HG03135 (cell line): ENCODE data around the gene NHERF2.

Experiments
- ATAC-seq: cut with Tn5 transposase; IDR thresholded peaks from one replicate; pipeline ENCODE4 v1.9.1; 2021; ENCODE audit warnings: mild to moderate bottlenecking, moderate library complexity; ENCODE audit not compliant: unreplicated experiment

NHERF2 gene

GRCh38 chr16:2079311-2079800 is 52.7 kb downstream of the NHERF2 start:
- no peak for ATAC-seq

GRCh38 chr16:2079991-2080390 is 53.3 kb downstream of the NHERF2 start:
- no peak for ATAC-seq

DNA sequence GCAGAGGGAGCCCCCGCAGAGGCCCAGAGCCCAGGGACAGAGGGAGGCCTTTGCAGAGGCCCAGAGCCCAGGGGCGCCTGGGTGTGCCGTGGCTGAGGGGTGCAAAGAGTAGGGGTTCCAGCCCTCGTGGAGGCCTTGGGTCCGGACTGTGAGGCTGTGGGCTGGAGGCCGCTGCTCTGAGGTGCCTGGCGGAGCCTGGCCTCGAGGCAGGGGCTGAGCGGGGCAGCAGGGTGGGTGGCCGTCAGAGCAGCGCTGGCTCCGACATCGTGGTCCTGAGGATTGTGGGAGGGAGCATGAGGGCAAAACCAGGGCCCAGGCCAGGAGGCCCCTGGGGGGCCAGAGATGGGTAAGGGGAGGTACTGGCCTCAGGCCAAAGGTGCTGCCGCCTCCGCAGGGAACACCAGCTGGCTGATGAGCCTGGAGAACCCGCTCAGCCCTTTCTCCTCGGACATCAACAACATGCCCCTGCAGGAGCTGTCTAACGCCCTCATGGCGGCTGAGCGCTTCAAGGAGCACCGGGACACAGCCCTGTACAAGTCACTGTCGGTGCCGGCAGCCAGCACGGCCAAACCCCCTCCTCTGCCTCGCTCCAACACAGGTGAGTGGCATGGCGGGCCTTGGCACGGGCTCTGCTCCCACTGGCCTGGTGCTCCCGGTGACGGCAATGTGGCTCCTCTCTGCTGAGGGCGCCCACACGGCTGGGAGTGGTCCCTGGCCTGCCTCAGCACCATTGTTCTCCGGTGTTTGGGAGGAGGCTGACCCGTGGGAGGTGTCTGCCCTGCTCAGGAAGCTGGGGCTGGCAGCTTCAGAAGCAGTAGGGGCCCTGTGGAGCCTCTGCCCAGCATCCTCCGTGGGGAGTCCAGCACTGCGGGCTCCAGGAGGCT is 54.7 kb downstream of the NHERF2 start:
- no peak for ATAC-seq

DNA sequence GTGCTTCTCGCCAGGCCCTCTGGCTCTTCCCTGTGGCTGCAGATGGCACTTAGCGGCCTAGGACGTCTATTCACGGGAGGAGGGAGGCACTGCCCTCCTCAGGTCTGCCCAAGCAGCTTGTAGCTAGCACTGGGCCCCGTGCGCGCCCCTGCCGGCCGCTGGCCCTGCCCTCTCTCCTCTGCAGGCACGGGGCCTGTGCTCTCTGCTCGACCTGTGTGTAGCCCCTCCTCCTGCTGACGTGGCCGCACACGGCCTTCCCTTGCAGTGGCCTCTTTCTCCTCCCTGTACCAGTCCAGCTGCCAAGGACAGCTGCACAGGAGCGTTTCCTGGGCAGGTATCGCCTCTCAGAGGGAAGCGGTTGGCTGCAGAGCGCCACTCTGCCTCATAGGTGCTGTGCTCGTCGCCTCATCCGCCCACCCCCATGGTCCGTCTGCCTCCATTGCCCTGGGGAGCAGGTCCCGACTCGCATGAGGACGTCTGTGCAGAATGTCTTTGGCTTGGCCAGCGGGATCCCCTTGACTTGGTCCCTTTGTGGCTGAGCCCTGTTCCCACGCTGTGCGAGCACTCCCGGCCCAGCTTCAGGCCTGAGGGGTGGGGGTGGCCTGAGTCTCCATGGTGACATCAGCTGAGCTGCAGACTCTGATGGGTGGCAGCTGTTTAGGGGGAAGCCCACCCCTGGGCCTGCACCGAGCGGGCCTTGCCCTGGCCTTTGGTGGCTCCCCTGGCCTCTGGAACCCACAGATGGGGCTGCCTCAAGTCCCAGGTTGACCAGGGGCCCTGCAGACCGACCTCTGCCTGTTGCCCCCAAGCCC is 55.7 kb downstream of the NHERF2 start:
- ATAC-seq, result no peak

GRCh38 chr16:2082983-2083364 is 56.3 kb downstream of the NHERF2 start:
- ATAC-seq, result no peak

DNA sequence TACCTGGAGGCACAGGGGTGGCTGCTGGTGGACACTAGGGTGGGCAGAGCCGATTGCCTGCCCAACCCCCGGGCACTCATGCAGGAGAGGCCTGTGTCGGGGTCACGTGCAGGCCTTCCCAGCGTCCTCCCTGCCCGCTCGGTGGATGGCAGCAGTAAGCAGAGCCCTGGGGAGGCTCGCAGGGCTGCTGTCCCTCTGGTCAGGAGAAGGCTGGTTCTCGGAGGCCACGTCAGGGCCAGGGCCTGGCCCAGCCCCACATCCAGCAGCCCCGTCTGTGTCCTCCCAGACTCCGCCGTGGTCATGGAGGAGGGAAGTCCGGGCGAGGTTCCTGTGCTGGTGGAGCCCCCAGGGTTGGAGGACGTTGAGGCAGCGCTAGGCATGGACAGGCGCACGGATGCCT is 56.7 kb downstream of the NHERF2 start:
- ATAC-seq, result no peak

DNA sequence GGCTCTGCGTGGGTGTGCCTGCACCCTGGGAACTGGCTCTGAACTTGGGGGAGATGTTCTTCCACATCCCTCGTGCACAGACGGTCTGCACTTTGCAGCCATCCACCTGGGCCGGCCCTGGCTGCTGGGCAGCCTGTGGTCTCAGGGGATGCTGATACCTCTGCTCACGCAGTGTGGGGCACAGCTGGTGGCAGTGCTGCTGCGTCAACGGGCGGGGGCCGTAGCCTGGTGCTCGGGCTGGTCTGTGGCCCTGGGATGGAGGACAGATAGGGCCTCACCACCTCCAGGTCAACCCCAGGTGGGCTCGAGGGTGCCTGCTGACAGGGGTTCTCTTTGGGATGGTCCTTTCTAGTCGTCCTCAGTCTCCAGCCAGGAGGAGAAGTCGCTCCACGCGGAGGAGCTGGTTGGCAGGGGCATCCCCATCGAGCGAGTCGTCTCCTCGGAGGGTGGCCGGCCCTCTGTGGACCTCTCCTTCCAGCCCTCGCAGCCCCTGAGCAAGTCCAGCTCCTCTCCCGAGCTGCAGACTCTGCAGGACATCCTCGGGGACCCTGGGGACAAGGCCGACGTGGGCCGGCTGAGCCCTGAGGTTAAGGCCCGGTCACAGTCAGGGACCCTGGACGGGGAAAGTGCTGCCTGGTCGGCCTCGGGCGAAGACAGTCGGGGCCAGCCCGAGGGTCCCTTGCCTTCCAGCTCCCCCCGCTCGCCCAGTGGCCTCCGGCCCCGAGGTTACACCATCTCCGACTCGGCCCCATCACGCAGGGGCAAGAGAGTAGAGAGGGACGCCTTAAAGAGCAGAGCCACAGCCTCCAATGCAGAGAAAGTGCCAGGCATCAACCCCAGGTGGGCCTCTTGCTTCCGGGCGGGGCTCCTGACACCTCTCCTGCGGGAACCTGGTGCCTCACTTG is 57.4 kb downstream of the NHERF2 start:
- ATAC-seq, result no peak

GRCh38 chr16:2084895-2085625 is 58.4 kb downstream of the NHERF2 start:
- no peak for ATAC-seq

DNA sequence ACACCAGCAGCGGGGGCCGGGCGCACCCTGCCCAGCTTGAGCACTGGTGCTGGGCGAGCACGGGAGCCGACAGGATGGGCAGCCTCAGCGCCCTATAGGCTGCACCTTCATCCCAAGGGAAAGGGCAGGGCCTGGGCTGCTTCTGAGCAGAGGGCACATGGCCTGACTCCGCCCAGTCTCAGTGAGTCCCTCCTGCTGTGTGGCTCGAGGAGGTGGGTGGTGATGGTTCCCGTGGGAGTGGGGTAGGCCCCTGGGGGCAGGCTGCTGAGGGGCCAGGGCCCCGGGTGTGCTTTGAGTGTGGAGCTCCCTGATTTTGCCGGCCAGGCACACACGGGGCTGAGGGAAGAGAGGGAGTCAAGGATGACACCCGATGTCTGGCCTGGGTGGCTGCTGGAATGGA is 59.0 kb downstream of the NHERF2 start:
- no peak for ATAC-seq

DNA sequence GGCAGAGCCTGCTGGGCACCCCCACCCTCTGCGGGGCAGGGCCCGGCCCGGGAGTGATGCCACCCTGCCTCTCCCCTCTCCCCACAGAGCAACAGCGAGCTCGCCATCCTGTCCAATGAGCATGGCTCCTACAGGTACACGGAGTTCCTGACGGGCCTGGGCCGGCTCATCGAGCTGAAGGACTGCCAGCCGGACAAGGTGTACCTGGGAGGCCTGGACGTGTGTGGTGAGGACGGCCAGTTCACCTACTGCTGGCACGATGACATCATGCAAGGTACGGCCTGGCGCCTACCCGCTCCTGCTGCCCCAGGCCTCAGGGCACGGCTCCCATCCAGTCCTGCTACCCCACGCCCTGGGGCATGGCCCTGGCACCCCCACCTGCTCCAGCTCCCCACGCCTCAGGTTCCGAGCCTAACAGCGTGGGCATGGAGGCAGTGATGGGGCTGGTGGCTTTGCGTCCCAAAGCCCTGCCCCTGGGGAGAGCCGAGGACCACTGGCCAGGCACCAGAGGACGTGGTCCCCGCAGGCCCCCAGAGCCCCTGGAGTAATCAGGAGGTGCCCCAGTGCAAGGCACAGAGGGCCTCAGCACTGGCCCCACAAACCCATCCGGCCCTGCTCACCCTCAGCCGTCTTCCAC is 59.5 kb downstream of the NHERF2 start:
- no peak for ATAC-seq

GRCh38 chr16:2086812-2087747 is 60.4 kb downstream of the NHERF2 start:
- ATAC-seq, result no peak

- no peak for ATAC-seq
Observed at GRCh38 chr16:2087748-2088631, 61.3 kb downstream of the NHERF2 start.
